ENCODE data around the gene SYNGR1.
A peak's percentile ranks its signal among the peaks of the same experiment; 100 is the strongest.
"Not testable (repeated sequence)": the region's sequence is repeated elsewhere in the genome, so short reads cannot be mapped to it uniquely, and the experiment has no call there.

Gene SYNGR1

DNA sequence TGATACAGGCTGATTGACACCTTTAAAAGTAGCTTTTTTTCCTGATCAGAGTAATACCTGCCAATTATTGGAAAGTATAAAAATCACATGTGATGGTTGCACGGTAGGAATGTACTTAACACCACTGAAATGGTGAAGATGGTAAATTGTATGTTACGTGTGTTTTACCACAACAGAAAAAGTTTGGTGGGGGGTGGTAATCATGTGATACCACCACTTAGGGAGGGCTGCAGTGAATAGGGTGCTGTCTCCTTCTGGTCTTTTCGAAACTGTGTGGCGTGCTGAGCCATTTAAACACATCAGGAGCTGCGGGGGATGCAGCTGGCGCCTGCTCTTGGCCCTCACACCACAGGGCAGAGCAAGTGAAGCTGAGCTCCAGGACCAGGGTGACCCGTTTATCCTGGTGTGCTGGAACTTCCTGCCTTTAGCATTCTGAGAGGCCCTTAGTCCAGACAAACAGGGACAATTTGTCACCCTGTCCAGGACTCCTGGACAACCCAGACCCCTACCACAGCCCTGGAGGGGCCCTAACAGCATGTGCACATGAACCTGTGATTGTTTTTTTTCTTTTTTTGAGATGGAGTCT is 2.6 kb downstream of the SYNGR1 start:
- DNase-seq = no peak

DNA sequence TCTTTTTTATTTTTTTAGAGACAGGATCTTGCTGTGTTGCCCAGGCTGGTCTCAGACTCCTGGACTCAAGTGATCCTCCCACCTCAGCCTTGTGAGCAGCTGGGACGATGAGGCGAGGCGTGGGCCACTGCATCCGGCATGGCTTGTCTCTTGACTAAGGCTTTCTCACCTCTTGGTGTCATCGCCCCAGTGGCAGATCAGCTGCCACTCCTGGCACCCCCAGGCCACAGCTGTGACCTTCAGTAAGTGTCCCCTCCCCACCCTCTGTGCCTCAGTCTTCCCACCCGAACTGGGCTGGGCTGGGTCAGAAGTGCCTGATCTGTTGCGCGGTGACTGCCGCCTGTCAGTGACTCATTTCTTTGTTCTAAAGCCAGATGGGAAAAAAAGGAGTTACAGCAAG is 3.6 kb downstream of the SYNGR1 start:
- DNase-seq = no peak

- DNase-seq = no peak
Observed at GRCh38 chr22:39355080-39355479, 5.3 kb downstream of the SYNGR1 start.

DNA sequence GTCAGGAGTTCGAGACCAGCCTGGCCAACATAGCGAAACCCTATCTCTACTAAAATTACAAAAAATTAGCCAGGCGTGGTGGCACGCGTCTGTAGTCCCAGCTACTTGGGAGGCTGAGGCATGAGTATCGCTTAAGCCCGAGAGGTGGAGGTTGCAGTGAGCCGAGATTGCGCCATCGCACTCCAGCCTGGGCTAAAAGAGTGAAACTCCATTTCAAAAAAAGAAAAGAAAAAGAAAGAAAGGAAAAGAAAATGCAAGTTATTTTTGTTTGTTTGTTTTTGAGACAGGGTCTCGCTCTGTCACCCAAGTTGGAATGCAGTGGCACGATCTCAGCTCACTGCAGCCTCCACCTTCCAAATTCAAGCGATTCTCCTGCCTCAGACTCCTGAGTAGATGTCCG is 6.0 kb downstream of the SYNGR1 start:
- DNase-seq = not testable (repeated sequence)

- peak; percentile 28 for DNase-seq
Observed at GRCh38 chr22:39356464-39356863, 6.7 kb downstream of the SYNGR1 start.

- not testable (repeated sequence) for DNase-seq
Observed at GRCh38 chr22:39357110-39358108, 7.6 kb downstream of the SYNGR1 start.

GRCh38 chr22:39358197-39358596 is 8.4 kb downstream of the SYNGR1 start:
- DNase-seq = not testable (repeated sequence)

GRCh38 chr22:39359659-39360195 is 9.9 kb downstream of the SYNGR1 start:
- no peak for DNase-seq

DNA sequence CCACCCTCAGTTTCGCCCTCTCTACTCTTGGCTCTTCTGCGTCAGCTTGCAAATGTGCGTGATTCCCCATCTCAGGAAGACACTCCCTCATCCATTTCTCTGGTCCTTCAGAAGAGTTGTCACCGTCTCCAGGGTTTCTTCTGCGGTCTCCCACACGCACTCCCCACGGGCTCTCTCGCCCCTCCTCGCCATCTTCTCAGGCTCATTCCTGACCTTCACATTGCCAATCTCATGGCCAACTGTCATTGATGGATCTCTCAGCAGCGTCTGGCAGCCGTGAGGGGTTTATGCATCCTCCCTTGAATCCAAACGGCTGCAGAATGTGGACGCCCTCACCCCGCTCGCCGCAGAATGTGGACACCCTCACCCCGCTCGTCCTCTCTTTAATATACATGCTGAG is 10.5 kb downstream of the SYNGR1 start:
- DNase-seq = no peak

- no peak for DNase-seq
Observed at GRCh38 chr22:39360674-39361413, 11.1 kb downstream of the SYNGR1 start.

GRCh38 chr22:39361496-39361895 is 11.7 kb downstream of the SYNGR1 start:
- DNase-seq = no peak

GRCh38 chr22:39362271-39362670 is 12.5 kb downstream of the SYNGR1 start:
- no peak for DNase-seq

DNA sequence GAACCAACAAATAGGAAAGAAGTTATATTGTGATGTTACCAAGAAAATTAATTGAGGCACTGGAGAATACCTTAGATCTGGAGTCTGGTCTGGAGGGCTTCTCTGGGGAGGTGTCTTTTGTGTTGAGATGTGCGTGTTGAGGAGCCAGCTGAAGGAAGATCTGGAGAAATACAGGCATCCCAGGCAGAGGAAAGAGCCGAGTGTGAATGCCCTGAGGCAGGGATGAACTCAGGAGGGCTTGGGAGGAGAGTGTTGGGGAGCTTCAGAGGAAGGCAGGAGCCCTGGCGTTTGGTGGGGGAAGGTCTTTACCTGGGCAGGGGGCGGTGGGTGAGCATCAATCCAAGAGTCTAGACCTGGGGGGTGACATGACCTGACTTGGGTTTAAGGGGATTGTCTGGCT is 13.1 kb downstream of the SYNGR1 start:
- DNase-seq = no peak

DNA sequence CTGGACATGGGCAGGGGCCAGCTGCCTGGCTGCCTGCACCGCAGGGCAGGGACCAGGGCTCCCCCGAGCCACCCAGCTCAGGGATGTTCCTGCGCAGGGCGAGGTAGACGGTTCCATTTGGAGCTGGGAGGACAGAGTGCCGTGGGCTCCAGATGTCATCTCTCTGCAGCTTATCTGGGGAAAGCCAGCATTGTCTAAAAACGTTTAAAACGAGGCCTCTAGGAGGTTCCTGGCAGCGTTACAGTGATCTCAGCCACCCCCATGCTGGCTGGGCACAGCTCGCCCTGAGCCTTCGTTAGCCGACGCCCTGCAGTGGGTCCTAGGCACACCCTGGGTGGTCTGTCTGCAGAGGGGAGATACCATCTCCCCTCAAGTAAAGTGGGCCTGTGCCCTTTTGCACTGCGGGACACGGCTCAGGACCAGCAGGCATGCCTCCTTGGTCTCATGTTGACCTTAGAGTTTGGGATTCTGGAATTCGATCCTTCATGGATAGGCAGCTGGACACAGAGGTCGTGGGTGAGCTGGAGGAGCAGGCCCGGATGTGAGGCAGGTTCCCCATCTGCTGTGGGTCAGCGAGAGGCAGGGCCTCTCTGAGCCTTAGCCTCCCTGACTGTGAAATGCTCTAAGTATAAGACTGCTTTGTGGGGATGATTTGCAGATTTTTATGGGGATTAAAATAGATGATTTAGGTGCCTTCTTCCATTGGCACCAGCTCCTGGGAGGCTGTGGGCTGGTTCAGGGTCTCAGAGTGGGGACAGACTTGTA is 14.1 kb downstream of the SYNGR1 start:
- no peak for DNase-seq

- no peak for DNase-seq
Observed at GRCh38 chr22:39364714-39365491, 15.1 kb downstream of the SYNGR1 start.

GRCh38 chr22:39365492-39365780 is 15.6 kb downstream of the SYNGR1 start:
- no peak for DNase-seq

DNA sequence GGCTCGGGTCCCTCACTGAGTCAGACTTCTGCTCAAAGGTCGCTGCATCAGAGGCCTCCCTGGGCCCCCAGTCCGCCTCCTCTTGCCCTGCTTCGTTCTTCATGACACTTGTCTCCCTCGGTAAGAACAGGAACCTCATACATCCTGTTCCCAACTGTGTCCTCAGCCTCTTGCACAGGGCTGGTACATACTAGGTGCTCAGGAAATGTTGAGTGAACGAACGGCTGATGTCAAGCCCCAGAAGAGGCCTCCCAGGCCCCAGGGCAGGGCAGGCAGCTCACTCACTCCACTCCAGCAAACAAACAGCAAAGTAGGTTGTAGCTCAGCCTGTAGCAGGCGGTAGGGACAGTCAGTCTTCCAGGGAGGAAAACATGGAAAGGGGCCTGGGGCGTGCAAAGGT is 17.2 kb downstream of the SYNGR1 start:
- no peak for DNase-seq

DNA sequence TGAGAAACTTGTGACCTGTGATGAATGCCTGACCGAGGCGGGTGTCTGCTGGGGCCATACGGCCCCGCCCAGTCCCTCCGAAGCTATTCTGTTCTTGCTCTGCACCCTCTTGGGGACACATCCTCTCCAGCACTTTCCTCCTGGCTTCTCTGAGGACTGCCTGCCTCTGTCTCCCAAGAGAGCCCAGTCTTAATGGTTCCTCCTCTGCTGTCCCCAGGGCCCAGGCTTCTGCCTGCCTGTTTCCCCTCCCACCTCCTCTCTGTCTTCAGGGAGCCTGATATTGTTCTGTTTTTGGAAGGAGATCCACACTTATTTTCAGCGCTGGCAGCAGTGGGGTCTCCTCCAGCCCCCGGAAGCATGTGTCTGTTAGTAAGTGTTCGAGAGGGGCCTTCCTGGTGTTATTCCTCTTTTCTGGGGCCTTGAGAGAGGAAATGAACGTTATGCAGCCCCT is 18.7 kb downstream of the SYNGR1 start:
- DNase-seq = no peak

DNA sequence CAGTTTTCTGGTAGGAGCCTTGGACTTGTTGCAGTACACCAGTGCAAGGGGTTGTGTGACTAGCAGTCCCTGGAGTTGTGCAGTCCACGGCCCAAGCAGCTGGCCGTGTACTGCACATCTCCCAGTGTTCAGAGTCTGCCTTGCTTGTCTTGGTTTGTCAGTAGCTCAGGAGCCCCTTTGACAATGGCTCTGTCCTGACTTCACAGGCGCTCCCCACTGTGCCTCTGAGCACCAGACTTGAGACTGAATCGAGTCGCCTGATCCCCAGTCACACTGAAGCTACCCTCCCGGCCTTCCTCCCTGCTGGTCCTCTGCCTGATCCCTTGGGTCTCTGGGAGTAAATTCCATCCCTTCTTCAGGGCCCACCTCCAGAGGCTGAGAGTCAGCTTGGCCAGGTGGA is 19.4 kb downstream of the SYNGR1 start:
- DNase-seq = no peak

DNA sequence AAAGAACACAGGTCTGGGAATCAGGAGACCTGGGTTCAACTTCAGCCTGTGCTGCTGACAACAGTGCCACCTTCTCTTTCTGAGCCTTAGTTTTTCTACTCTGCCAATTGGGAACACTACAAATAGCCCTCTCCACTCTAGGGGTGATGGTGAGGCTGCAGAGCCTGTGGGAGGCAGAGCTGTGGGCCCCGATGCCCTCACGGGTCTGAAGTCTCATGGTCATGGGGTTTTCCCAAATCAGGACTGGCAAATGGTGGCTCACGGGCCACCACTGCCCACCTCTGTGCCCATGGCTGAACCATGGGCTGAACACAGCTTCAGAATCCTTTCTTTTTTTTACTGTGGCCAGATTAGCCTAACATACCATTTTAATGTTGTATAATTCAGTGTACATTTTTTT is 19.8 kb downstream of the SYNGR1 start:
- no peak for DNase-seq

DNA sequence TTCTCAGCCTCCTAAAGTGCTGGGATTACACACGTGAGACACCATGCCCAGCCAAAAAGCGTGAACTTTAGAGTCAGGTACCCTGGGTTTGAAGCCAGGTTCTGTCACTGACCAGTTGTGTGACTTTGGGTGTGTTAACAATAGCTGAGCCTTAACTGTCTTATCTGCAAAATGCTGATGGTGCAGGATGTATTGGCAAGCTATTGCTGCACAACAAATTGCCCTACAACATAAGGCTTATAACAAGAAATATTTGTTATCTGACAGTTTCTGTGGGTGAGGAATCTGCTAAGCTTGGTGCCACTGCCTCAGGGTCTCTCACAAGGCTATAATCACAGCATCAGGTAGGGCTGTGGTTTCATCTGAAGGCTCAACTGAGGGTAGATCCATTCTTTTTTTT is 21.9 kb downstream of the SYNGR1 start:
- DNase-seq = no peak

- DNase-seq = no peak
Observed at GRCh38 chr22:39374191-39374590, 24.4 kb downstream of the SYNGR1 start.

Data from NCI-H1092 (cell line).